HG03565 (cell line): ENCODE measurements around the gene DGKI.

Source experiments
- ATAC-seq: cut with Tn5 transposase; IDR thresholded peaks from one replicate; pipeline ENCODE4 v1.9.1; 2021; ENCODE audit warnings: mild to moderate bottlenecking, moderate library complexity; ENCODE audit not compliant: unreplicated experiment

The DGKI gene

DNA sequence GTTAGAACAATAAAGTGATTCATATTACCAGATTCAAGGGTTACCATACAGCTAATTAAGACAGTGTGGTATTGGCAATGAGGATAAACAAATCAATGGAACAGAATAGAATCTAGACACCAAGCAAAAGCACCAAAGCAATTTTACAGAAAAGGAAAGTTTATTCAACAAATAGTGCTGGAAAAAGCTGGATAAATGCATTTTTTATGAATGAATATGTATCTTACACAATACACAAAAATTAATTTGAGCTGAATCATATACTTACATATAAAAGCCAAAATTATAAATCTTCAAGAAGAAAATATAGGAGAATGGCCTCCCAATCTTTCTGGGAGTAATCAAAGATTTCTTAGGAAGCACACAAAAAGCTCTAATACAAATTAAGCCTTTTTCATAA, 282.8 kb downstream of the DGKI start:
- no peak for ATAC-seq

GRCh38 chr7:137547485-137547884, 299.3 kb downstream of the DGKI start:
- no peak for ATAC-seq

- ATAC-seq, result no peak
Measured at GRCh38 chr7:137546671-137547070, 300.1 kb downstream of the DGKI start.

- ATAC-seq, result no peak
Measured at GRCh38 chr7:137546009-137546408, 300.8 kb downstream of the DGKI start.

- ATAC-seq, result no peak
Measured at GRCh38 chr7:137545059-137545716, 301.6 kb downstream of the DGKI start.

DNA sequence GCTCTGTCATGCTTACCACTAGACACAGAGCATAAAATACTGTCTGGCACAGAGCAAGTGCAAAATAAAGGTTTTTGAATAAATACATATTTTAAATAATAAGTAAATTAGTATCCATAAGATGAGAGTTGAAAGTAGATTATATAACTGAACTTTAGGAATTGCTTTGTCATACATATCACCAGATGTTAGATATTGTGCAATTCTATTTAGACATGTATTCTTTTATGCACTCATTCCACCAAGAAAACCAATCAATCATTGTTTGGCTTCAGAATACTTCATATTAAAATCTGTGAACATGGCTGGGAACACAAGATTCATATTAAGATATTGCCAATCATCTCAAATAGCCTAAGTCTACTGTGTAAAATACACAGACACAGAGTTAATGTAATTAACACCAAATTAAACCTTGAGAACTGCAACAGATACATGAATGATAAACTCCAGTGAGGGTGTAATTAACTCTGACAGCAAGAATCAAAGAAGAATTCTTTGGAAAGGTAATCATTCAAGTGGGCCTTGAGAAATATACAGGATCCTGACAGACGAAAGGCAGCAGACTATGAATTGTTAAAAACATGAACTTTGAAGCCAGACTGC, 302.2 kb downstream of the DGKI start:
- no peak for ATAC-seq

DNA sequence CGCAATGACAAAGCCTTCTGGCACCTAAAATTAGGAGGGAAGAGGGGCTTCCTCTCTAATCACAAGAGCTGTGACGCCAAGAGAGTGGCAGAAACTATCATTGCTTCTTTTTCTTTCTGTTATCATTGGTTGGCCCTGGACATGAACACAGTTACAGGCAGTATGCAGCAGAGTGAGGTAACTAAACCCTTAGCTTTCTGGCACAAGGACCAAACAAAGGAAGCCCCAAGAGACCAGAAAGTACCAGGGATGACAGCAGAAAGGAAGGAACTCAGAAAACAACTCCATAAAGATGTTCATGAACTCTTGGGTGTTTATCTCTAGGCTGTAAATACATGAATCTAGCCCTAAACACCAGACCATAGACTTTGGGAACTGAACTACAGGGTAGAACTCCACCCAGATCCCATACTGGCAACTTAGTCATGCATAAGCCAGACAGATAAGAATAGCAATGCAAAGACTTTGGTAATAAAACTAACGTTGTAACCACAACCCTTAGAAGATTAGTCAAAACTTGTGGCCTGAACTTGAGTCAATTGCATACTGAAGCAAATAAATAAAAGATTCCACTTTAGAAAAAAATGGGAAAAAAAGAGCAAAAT, 307.6 kb downstream of the DGKI start:
- peak; percentile 41 for ATAC-seq

- no peak for ATAC-seq
Measured at GRCh38 chr7:137538361-137538762, 308.4 kb downstream of the DGKI start.

- ATAC-seq, result no peak
Measured at GRCh38 chr7:137535579-137535978, 311.2 kb downstream of the DGKI start.

DNA sequence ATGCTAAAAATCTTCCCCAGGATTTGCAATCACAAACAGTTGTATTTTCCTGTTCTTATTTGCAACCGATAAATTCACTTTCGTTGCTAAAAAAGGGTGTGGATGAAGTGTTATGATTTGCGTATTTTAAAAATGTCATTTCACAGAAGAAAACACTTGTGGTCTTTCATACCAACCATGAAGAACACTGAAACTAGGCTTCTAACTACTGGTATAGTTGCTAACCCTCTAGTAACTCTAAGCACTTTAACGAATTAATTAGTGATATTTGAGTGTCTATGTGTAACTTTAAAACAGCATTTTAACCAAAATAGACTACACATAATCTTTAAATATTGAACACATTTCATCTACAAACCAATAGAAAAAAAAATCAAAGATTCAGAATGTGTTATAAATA, 315.1 kb downstream of the DGKI start:
- ATAC-seq, result no peak

GRCh38 chr7:137527634-137528033, 319.1 kb downstream of the DGKI start:
- ATAC-seq, result no peak

GRCh38 chr7:137523171-137523570, 323.6 kb downstream of the DGKI start:
- ATAC-seq, result no peak

GRCh38 chr7:137521451-137521850, 325.3 kb downstream of the DGKI start:
- no peak for ATAC-seq

- ATAC-seq, result no peak
Measured at GRCh38 chr7:137519947-137520346, 326.8 kb downstream of the DGKI start.

DNA sequence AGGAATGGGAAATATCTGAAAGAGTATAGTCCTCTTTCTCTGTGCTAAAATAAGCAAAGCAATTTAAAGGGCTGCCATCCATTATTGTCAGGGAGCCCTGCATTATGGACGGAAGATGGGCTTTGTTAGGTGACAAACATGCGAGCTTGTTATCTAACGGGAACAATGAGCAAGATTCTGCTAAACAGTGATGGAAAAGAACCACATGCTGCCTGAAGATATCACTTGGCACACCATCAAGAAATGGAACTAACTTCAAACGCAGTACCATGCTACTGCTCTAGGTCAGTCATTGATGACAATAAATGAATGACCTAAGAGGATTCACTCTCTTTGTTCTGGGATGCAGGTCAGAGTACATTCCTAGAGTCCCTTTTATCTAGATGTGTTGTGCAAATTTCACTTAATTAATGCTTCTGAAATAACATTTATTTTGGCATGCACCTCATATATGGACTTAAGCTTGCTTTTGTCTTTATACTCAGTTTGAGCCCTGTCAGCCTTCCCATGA, 327.5 kb downstream of the DGKI start:
- ATAC-seq, result no peak

- ATAC-seq, result no peak
Measured at GRCh38 chr7:137513091-137513490, 333.7 kb downstream of the DGKI start.

DNA sequence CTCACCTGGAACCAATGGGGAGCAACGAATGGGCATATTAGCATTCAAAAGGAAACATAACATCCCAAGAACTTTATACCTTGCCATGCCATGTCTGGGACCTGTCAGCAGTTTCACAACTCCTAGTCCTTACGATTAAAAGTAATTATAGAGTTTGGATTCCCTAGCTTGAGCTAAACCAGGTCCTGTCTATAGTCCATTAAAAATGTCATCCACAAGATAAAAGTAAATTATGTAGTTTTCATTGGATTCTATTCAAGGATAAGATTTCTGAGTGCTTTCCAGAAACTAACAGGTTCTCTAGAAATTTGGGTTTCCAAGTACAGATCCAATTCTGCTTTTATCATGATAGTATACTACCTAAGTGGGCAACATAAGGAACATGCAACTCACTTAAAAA, 339.7 kb downstream of the DGKI start:
- no peak for ATAC-seq

GRCh38 chr7:137506031-137506430, 340.7 kb downstream of the DGKI start:
- no peak for ATAC-seq

- no peak for ATAC-seq
Measured at GRCh38 chr7:137501562-137501961, 345.2 kb downstream of the DGKI start.

GRCh38 chr7:137492889-137493288, 353.9 kb downstream of the DGKI start:
- ATAC-seq, result no peak

GRCh38 chr7:137489880-137490279, 356.9 kb downstream of the DGKI start:
- no peak for ATAC-seq

DNA sequence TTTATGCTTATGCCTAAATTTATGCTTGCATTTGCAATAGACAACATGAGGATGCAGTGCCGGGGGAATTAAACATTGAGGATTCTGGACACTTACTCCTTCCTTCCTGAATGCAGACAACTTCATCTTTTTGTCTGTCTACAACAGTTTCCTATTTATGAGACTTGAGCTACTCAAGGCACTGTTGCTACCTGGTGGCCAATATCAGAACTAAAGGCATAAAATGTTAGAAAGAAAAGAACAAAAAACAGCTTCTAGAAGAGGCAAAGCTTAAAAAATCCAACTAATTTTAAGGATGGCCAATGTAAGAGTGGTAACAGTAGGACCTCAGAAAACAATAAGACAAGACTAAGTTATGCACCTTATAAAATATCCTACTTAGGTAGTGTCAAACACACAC, 358.7 kb downstream of the DGKI start:
- ATAC-seq, result no peak
